Epithelial cell of proximal tubule (primary cell): ENCODE results near the gene ITPRIPL1. TPM values are rescaled to one million over a fixed set of nuclear protein-coding genes. Genes with fewer than 3 reads are reported as not detected.

Experiments used
- DNase-seq: peaks from one replicate; pipeline ENCODE4 v3.0.0-alpha.2; 2011; ENCODE audit warnings: low read depth
- H3K4me3 ChIP-seq: 2 replicates; pipeline ENCODE4 v1.5.1; 2011; ENCODE audit warnings: low read depth, mild to moderate bottlenecking, low read length
- total RNA-seq: library from RNA; depleted of rRNA; stranded (reverse); fragments of >200 nt; gene quantifications from 2 replicates; pipeline ENCODE4 v1.2.3, GENCODE V29; 2015
- TF ChIP-seq, protein P1 (sequence below): conservative IDR thresholded peaks from 2 replicates; pipeline ENCODE4 v1.5.1; 2012; ENCODE audit warnings: low read depth, mild to moderate bottlenecking, low read length

The ITPRIPL1 gene
- total RNA-seq, 1 donor from 2014 or later, result 7.7 TPM

DNA sequence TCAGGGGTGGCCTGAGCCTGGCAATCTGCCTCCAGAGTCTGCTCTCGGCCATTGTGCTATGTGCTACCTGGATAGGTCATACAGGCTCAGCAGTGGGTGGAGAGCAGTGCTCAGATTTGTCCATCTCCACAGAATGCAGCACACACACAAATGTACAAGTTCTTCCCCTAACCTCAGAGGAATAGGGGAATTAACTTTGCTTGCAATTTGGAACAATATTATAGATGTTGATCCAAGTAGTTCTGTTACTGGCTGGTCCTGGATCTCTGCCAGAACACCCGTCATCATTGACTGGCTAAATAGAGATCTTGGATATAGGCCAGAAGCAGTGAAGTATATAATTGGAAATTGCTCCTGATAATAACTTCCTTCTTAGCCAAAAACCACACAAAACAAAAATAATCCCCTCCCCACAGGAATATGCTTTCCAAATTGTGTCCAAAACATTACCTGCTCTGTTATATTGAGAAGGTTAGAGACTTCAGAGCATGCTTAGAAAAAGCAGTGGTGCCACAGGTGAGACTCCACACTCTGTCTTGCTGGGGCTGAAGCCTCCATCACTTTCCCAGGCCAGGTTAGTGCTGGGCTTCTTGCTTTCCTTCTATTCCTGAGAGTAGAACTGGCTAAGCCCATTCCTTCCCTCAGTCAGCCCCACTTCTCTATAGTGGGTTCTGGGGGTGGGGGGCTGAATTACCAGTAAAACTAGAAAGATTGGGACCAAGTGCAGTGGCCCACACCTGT lies 49.3 kb downstream of the ITPRIPL1 start:
- DNase-seq, result peak; percentile 29
- H3K4me3 ChIP-seq, result no peak overlapping the region
- TF ChIP-seq, protein P1, sequence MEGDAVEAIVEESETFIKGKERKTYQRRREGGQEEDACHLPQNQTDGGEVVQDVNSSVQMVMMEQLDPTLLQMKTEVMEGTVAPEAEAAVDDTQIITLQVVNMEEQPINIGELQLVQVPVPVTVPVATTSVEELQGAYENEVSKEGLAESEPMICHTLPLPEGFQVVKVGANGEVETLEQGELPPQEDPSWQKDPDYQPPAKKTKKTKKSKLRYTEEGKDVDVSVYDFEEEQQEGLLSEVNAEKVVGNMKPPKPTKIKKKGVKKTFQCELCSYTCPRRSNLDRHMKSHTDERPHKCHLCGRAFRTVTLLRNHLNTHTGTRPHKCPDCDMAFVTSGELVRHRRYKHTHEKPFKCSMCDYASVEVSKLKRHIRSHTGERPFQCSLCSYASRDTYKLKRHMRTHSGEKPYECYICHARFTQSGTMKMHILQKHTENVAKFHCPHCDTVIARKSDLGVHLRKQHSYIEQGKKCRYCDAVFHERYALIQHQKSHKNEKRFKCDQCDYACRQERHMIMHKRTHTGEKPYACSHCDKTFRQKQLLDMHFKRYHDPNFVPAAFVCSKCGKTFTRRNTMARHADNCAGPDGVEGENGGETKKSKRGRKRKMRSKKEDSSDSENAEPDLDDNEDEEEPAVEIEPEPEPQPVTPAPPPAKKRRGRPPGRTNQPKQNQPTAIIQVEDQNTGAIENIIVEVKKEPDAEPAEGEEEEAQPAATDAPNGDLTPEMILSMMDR, result no peak

Other genes starting within 250 kb of the ITPRIPL1 start
- 0.23 and 0.29 TPM in 2 replicates for gene ADRA2B, start 208.7 kb upstream of the ITPRIPL1 start, total RNA-seq
- not detected in 2 replicates for gene ASTL, start 186.8 kb upstream of the ITPRIPL1 start, total RNA-seq
- gene DUSP2, start 179.9 kb upstream of the ITPRIPL1 start, total RNA-seq, result 4.4 and 5.4 TPM in 2 replicates
- 99.2 and 143 TPM in 2 replicates for gene STARD7, start 116.5 kb upstream of the ITPRIPL1 start, total RNA-seq
- gene TMEM127, start 59.3 kb upstream of the ITPRIPL1 start, total RNA-seq, result 21.3 and 25.9 TPM in 2 replicates
- gene CIAO1, start 59.1 kb upstream of the ITPRIPL1 start, total RNA-seq, result 110 and 155 TPM in 2 replicates
- 77.2 and 88.9 TPM in 2 replicates for gene SNRNP200, start 19.8 kb upstream of the ITPRIPL1 start, total RNA-seq
- gene NCAPH, start 10.4 kb downstream of the ITPRIPL1 start, total RNA-seq, result 45.2 and 58.7 TPM in 2 replicates
- 1.0 and 8.6 TPM in 2 replicates for gene NEURL3, start 180.0 kb downstream of the ITPRIPL1 start, total RNA-seq
- 19.9 and 20.8 TPM in 2 replicates for gene ARID5A, start 211.4 kb downstream of the ITPRIPL1 start, total RNA-seq